ENCODE results near the gene USE1.

- TF ChIP-seq, protein P1, sequence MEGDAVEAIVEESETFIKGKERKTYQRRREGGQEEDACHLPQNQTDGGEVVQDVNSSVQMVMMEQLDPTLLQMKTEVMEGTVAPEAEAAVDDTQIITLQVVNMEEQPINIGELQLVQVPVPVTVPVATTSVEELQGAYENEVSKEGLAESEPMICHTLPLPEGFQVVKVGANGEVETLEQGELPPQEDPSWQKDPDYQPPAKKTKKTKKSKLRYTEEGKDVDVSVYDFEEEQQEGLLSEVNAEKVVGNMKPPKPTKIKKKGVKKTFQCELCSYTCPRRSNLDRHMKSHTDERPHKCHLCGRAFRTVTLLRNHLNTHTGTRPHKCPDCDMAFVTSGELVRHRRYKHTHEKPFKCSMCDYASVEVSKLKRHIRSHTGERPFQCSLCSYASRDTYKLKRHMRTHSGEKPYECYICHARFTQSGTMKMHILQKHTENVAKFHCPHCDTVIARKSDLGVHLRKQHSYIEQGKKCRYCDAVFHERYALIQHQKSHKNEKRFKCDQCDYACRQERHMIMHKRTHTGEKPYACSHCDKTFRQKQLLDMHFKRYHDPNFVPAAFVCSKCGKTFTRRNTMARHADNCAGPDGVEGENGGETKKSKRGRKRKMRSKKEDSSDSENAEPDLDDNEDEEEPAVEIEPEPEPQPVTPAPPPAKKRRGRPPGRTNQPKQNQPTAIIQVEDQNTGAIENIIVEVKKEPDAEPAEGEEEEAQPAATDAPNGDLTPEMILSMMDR (IDR thresholded peaks at IDR 0.05): peak in 3 of 6 experiments; percentile 49 to 72 (median 51)
- TF ChIP-seq POLR2A (IDR thresholded peaks at IDR 0.05): peak in 1 of 2 donors; percentile 8
These were observed 20.3 kb downstream of the USE1 start for GRCh38 chr19:17235300-17235970.
